Natural killer cell (primary cell): ENCODE data around the gene UBE2N. TPM values are rescaled to one million over a fixed set of nuclear protein-coding genes. Genes with fewer than 3 reads are reported as not detected.

Experiments
- ATAC-seq, 3 donors: fragments of 150-1000 bp in 2 of 3; fragments of 200-7000 bp in 1 of 3; cut with Tn5 transposase; 1 replicate in 1 of 3; 2 replicates in 2 of 3; pipeline ENCODE4 v1.10.0; 2021; ENCODE audit warnings: mild to moderate bottlenecking in 2 of 3, moderate library complexity in 2 of 3
- DNase-seq, 2 donors: peaks; one replicate each; pipeline versions ENCODE4 v3.0.0 to v3.0.0-alpha.2; 2013 to 2021; ENCODE audit warnings: mixed read lengths in 1 of 2
- H3K27ac ChIP-seq: one replicate; pipeline ENCODE4 v1.5.1; 2013; ENCODE audit warnings: mild to moderate bottlenecking, low read length
- H3K27me3 ChIP-seq: one replicate; pipeline ENCODE4 v1.6.1; 2013; ENCODE audit warnings: low read length; ENCODE audit not compliant: control insufficient read depth, insufficient read depth
- H3K36me3 ChIP-seq: one replicate; pipeline ENCODE4 v1.6.1; 2013; ENCODE audit warnings: low read length; ENCODE audit not compliant: control insufficient read depth, insufficient read depth
- H3K4me1 ChIP-seq: one replicate; pipeline ENCODE4 v1.6.1; 2013; ENCODE audit warnings: low read length; ENCODE audit not compliant: control insufficient read depth, insufficient read depth
- H3K4me3 ChIP-seq: one replicate; pipeline ENCODE4 v1.5.1; 2013; ENCODE audit warnings: low read length
- H3K9me3 ChIP-seq: one replicate; pipeline ENCODE4 v1.6.1; 2013; ENCODE audit warnings: low read length; ENCODE audit not compliant: control insufficient read depth, insufficient read depth
- H3K27ac Mint-ChIP-seq, 2 donors: one replicate each; pipeline ENCODE4 v1.8.0; 2022; ENCODE audit warnings: mild to moderate bottlenecking in 2 of 2, mixed read lengths in 2 of 2, moderate library complexity in 1 of 2
- H3K27me3 Mint-ChIP-seq, 2 donors: one replicate each; pipeline ENCODE4 v1.8.0; 2022; ENCODE audit warnings: low read depth in 2 of 2, mixed read lengths in 2 of 2
- H3K36me3 Mint-ChIP-seq: one replicate; pipeline ENCODE4 v1.8.0; 2022; ENCODE audit warnings: mixed read lengths
- H3K4me1 Mint-ChIP-seq, 2 donors: one replicate each; pipeline ENCODE4 v1.8.0; 2022; ENCODE audit warnings: mixed read lengths in 2 of 2
- H3K4me3 Mint-ChIP-seq: one replicate; pipeline ENCODE4 v1.8.0; 2022; ENCODE audit warnings: mild to moderate bottlenecking, moderate library complexity, mixed read lengths
- H3K9me3 Mint-ChIP-seq, 2 donors: one replicate each; pipeline ENCODE4 v1.8.0; 2022; ENCODE audit warnings: mixed read lengths in 2 of 2
- CTCF ChIP-seq: fragments of 200-600 bp; IDR thresholded peaks from one replicate; pipeline ENCODE4 v1.8.0; 2022; ENCODE audit warnings: antibody characterized with exemption
- WGBS: methylation state at CpG from one replicate; pipeline ENCODE4 v1.1.7; 2013; ENCODE audit warnings: missing lambda C conversion rate; ENCODE audit not compliant: insufficient coverage; 5-methylcytosine and 5-hydroxymethylcytosine counted together
- intact Hi-C: fragments of 100-400 bp; cut with micrococcal nuclease; formaldehyde crosslinking; loops from one replicate; pipeline ENCODE4 v1.14.2; 2022
- total RNA-seq, 4 donors: library from RNA; stranded (reverse); fragments of 120-200 nt in 1 of 4; gene quantifications; one replicate each; pipeline versions ENCODE4 v1.2.3 to v1.2.4, GENCODE V29; 2013 to 2022

The UBE2N gene
- total RNA-seq = 10 to 100 TPM; 72.3 to 79.7 (median 72.9) TPM
- total RNA-seq (2013) = 82.0 TPM

- intact Hi-C loops = loop anchor here (1.0 to 5.0 kb wide), 3 partner anchors 25 to 515 kb away; partner anchors contain the start of genes EEA1, MRPL42 and NUDT4
- Mint-ChIP-seq H3K9me3 (no peaks in the 10 kb centered on the region), H3K4me1 (peaks cover 48% of the 10 kb centered on the region in 2 donors), H3K4me3 (peak within 1 kb of the TSS; percentile 98), H3K27ac (peak within 1 kb of the TSS; percentile 96 to 98), H3K27me3 (no peaks in the 10 kb centered on the region), H3K36me3 (no peaks in the 10 kb centered on the region)
- H3K27ac ChIP-seq = peak within 1 kb of the TSS; percentile 92
- no peak for TF ChIP-seq CTCF
- no peaks in the 10 kb centered on the region for H3K9me3 ChIP-seq
- under 1% methylated on average over 105 of the region's 105 CpGs for WGBS
- H3K36me3 ChIP-seq = no peaks in the 10 kb centered on the region
- H3K4me1 ChIP-seq = peaks cover 23% of the 10 kb centered on the region
- H3K4me3 ChIP-seq = peak within 1 kb of the TSS; percentile 70
- ATAC-seq = peak; percentile 86 to 96 (median 87)
- no peaks in the 10 kb centered on the region for H3K27me3 ChIP-seq
- peak; percentile 95 to 96 for DNase-seq
Measured at GRCh38 chr12:93441617-93442410, at the start of gene UBE2N. Gene UBE2N, minus strand, starts transcription at chr12:93441947. Its CDS starts 63 bp downstream, at chr12:93441884.

- Mint-ChIP-seq H3K27ac (no peak overlapping the region), H3K4me1 (no peaks in the 10 kb centered on the region), H3K36me3 (no peaks in the 10 kb centered on the region), H3K4me3 (no peak overlapping the region), H3K27me3 (no peaks in the 10 kb centered on the region), H3K9me3 (no peaks in the 10 kb centered on the region)
- Histone ChIP-seq H3K4me1 (no peaks in the 10 kb centered on the region), H3K27me3 (no peaks in the 10 kb centered on the region), H3K9me3 (no peaks in the 10 kb centered on the region), H3K36me3 (peaks cover 60% of the 10 kb centered on the region), H3K27ac (no peak overlapping the region), H3K4me3 (no peak overlapping the region)
- WGBS = 96% methylated on average over 7 of the region's 8 CpGs
- ATAC-seq (no peak), DNase-seq (no peak)
- intact Hi-C loops = no loop called here
- no peak for TF ChIP-seq CTCF
Measured at GRCh38 chr12:93484315-93484981, 42.7 kb upstream of the UBE2N start.

GRCh38 chr12:93483151-93483807, 41.5 kb upstream of the UBE2N start:
- no peak overlapping the region for H3K4me3 ChIP-seq
- intact Hi-C loops = no loop called here
- peaks cover 59% of the 10 kb centered on the region for H3K36me3 ChIP-seq
- Mint-ChIP-seq H3K36me3 (no peaks in the 10 kb centered on the region), H3K4me1 (no peaks in the 10 kb centered on the region), H3K27me3 (no peaks in the 10 kb centered on the region), H3K4me3 (no peak overlapping the region), H3K27ac (no peak overlapping the region), H3K9me3 (no peaks in the 10 kb centered on the region)
- DNase-seq (no peak), ATAC-seq (no peak)
- no peak overlapping the region for H3K27ac ChIP-seq
- H3K27me3 ChIP-seq = no peaks in the 10 kb centered on the region
- no peaks in the 10 kb centered on the region for H3K4me1 ChIP-seq
- no peaks in the 10 kb centered on the region for H3K9me3 ChIP-seq
- WGBS = 92% methylated on average over 2 of the region's 4 CpGs
- TF ChIP-seq CTCF = no peak
